Measurements from ENCODE around the gene FTSJ1. TPM values are rescaled to one million over a fixed set of nuclear protein-coding genes. Genes with fewer than 3 reads are reported as not detected.

Gene FTSJ1
- total and polyA plus RNA-seq, 2 donors from 2014 or later: 30.6 to 33.9 TPM

DNA sequence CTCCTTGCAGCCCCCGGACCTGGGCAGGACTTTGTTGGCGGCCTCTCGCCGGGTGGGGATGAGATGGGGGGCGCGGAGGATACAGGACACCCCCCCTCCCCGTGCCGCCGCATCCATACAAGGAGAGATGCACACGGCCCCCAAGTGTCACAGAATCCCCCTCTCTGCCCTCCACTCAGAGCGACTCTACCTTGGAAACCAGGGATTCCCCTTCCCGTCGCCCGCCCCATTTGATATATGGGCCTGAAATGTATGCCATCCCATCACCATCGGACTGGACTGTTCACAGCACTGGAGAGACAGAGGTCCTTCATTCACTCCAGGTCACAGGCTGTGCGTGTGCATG is 33.2 kb downstream of the FTSJ1 start:
- H3K27ac ChIP-seq (ENCODE audit: low read depth in 2 of 2, low read length in 2 of 2): no peak overlapping the region
- FAIRE-seq: no peak
- H3K9ac ChIP-seq (ENCODE audit: low read length in 3 of 3): peak overlapping the region in 2 of 3 donors; percentile 67 to 71
- peak in 4 of 5 donors; percentile 1 to 43 (median 18) for DNase-seq
- no peak for TF ChIP-seq CTCF (IDR thresholded peaks at IDR 0.05; ENCODE audit: borderline replicate concordance, extremely low read depth, insufficient read depth)
- H3K4me1 ChIP-seq (ENCODE audit: control insufficient read depth in 2 of 3, insufficient read depth in 2 of 3, low read depth in 1 of 3, low read length in 3 of 3): peaks cover 0 to 5% (median 5%) of the 10 kb centered on the region in 3 donors
- intact Hi-C loops (cut with DNase I): no loop called here
- no peaks in the 10 kb centered on the region for H3K36me3 ChIP-seq (ENCODE audit: control insufficient read depth in 2 of 3, insufficient read depth in 3 of 3, low read length in 3 of 3)
- no peaks in the 10 kb centered on the region for H3K9me3 ChIP-seq (ENCODE audit: control insufficient read depth in 2 of 3, insufficient read depth in 1 of 3, low read length in 3 of 3)
- peak overlapping the region; percentile 54 to 76 (median 65) for H3K4me3 ChIP-seq (ENCODE audit: low read length in 3 of 3)
- no peaks in the 10 kb centered on the region for H3K27me3 ChIP-seq (ENCODE audit: control insufficient read depth, insufficient read depth, low read length)

- H3K9me3 ChIP-seq (ENCODE audit: control insufficient read depth in 2 of 3, insufficient read depth in 1 of 3, low read length in 3 of 3): no peaks in the 10 kb centered on the region
- no peak for FAIRE-seq
- no peaks in the 10 kb centered on the region for H3K27me3 ChIP-seq (ENCODE audit: control insufficient read depth, insufficient read depth, low read length)
- no peak overlapping the region for H3K27ac ChIP-seq (ENCODE audit: low read depth in 2 of 2, low read length in 2 of 2)
- no peaks in the 10 kb centered on the region for H3K36me3 ChIP-seq (ENCODE audit: control insufficient read depth in 2 of 3, insufficient read depth in 3 of 3, low read length in 3 of 3)
- TF ChIP-seq CTCF (IDR thresholded peaks at IDR 0.05; ENCODE audit: borderline replicate concordance, extremely low read depth, insufficient read depth): no peak
- H3K4me1 ChIP-seq (ENCODE audit: control insufficient read depth in 2 of 3, insufficient read depth in 2 of 3, low read depth in 1 of 3, low read length in 3 of 3): peaks cover 0 to 5% (median 5%) of the 10 kb centered on the region in 3 donors
- DNase-seq: peak in 1 of 5 donors; percentile 54
- intact Hi-C loops (cut with DNase I): no loop called here
- peak overlapping the region; percentile 54 to 76 (median 65) for H3K4me3 ChIP-seq (ENCODE audit: low read length in 3 of 3)
- H3K9ac ChIP-seq (ENCODE audit: low read length in 3 of 3): peak overlapping the region in 1 of 3 donors; percentile 71
Observed at GRCh38 chrX:48509619-48510018, 33.6 kb downstream of the FTSJ1 start.

GRCh38 chrX:48511560-48511959 is 35.6 kb downstream of the FTSJ1 start:
- TF ChIP-seq CTCF (IDR thresholded peaks at IDR 0.05; ENCODE audit: borderline replicate concordance, extremely low read depth, insufficient read depth): no peak

More at GRCh38 chrX:48511560-48511959, 35.6 kb downstream of the FTSJ1 start:
- H3K9me3 ChIP-seq (ENCODE audit: control insufficient read depth in 2 of 3, insufficient read depth in 1 of 3, low read length in 3 of 3): no peaks in the 10 kb centered on the region
- FAIRE-seq (no peak), DNase-seq (peak in 3 of 5 donors; percentile 9 to 36 (median 21))
- H3K27ac ChIP-seq (ENCODE audit: low read depth in 2 of 2, low read length in 2 of 2): no peak overlapping the region
- no peak overlapping the region for H3K9ac ChIP-seq (ENCODE audit: low read length in 3 of 3)
- intact Hi-C loops (cut with DNase I): no loop called here
- H3K4me1 ChIP-seq (ENCODE audit: control insufficient read depth in 2 of 3, insufficient read depth in 2 of 3, low read depth in 1 of 3, low read length in 3 of 3): peaks cover 0 to 5% (median 5%) of the 10 kb centered on the region in 3 donors
- H3K27me3 ChIP-seq (ENCODE audit: control insufficient read depth, insufficient read depth, low read length): no peaks in the 10 kb centered on the region
- H3K4me3 ChIP-seq (ENCODE audit: low read length in 3 of 3): no peak overlapping the region
- no peaks in the 10 kb centered on the region for H3K36me3 ChIP-seq (ENCODE audit: control insufficient read depth in 2 of 3, insufficient read depth in 3 of 3, low read length in 3 of 3)
